Neural crest cell (in vitro differentiated cells): ENCODE measurements around the gene UBA6. TPM values are rescaled to one million over a fixed set of nuclear protein-coding genes. Genes with fewer than 3 reads are reported as not detected.

Source experiments
- DNase-seq: peaks from one replicate; pipeline ENCODE4 v3.0.0; 2021; ENCODE audit warnings: low read depth, mixed read lengths, low spot score
- H3K27ac Mint-ChIP-seq: one replicate; pipeline ENCODE4 v1.8.0; 2021; ENCODE audit warnings: mild to moderate bottlenecking, mixed read lengths; ENCODE audit not compliant: unreplicated experiment
- H3K27me3 Mint-ChIP-seq: 2 replicates; pipeline ENCODE4 v1.8.0; 2021; ENCODE audit warnings: low read depth, mild to moderate bottlenecking, mixed read lengths
- H3K36me3 Mint-ChIP-seq: 2 replicates; pipeline ENCODE4 v1.8.0; 2021; ENCODE audit warnings: low read depth, mild to moderate bottlenecking, mixed read lengths
- H3K4me1 Mint-ChIP-seq: 2 replicates; pipeline ENCODE4 v1.8.0; 2021; ENCODE audit warnings: mixed read lengths
- H3K4me3 Mint-ChIP-seq: one replicate; pipeline ENCODE4 v1.8.0; 2021; ENCODE audit warnings: mild to moderate bottlenecking, mixed read lengths
- H3K9me3 Mint-ChIP-seq: 2 replicates; pipeline ENCODE4 v1.8.0; 2021; ENCODE audit warnings: mixed read lengths
- total RNA-seq: library from RNA; stranded (reverse); gene quantifications from 2 replicates; pipeline ENCODE4 v1.2.1, GENCODE V29; 2021
- TF ChIP-seq, protein P1 (sequence below): fragments of 200-600 bp; sonication (generic); conservative IDR thresholded peaks from 2 replicates; pipeline ENCODE4 v1.5.0; 2021; ENCODE audit warnings: antibody characterized with exemption, mild to moderate bottlenecking

The UBA6 gene
- total RNA-seq, 1 donor from 2014 or later: 72.9 TPM

GRCh38 chr4:67684839-67685531 lies 16.0 kb downstream of the UBA6 start:
- H3K4me3 Mint-ChIP-seq: no peak overlapping the region
- TF ChIP-seq, protein P1, sequence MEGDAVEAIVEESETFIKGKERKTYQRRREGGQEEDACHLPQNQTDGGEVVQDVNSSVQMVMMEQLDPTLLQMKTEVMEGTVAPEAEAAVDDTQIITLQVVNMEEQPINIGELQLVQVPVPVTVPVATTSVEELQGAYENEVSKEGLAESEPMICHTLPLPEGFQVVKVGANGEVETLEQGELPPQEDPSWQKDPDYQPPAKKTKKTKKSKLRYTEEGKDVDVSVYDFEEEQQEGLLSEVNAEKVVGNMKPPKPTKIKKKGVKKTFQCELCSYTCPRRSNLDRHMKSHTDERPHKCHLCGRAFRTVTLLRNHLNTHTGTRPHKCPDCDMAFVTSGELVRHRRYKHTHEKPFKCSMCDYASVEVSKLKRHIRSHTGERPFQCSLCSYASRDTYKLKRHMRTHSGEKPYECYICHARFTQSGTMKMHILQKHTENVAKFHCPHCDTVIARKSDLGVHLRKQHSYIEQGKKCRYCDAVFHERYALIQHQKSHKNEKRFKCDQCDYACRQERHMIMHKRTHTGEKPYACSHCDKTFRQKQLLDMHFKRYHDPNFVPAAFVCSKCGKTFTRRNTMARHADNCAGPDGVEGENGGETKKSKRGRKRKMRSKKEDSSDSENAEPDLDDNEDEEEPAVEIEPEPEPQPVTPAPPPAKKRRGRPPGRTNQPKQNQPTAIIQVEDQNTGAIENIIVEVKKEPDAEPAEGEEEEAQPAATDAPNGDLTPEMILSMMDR: no peak
- H3K36me3 Mint-ChIP-seq: peaks cover 18% of the 10 kb centered on the region
- DNase-seq: no peak
- no peaks in the 10 kb centered on the region for H3K9me3 Mint-ChIP-seq
- no peaks in the 10 kb centered on the region for H3K27me3 Mint-ChIP-seq
- H3K4me1 Mint-ChIP-seq: peaks cover 4% of the 10 kb centered on the region
- peak overlapping the region; percentile 50 for H3K27ac Mint-ChIP-seq

- DNase-seq: no peak
- TF ChIP-seq, protein P1: no peak
- Mint-ChIP-seq H3K4me1 (no peaks in the 10 kb centered on the region), H3K9me3 (no peaks in the 10 kb centered on the region), H3K27ac (no peak overlapping the region), H3K4me3 (no peak overlapping the region), H3K36me3 (peaks cover 17% of the 10 kb centered on the region), H3K27me3 (no peaks in the 10 kb centered on the region)
These were observed 18.7 kb downstream of the UBA6 start for GRCh38 chr4:67682266-67682665.

GRCh38 chr4:67680581-67681222 lies 20.3 kb downstream of the UBA6 start:
- peak overlapping the region; percentile 41 for H3K27ac Mint-ChIP-seq

GRCh38 chr4:67678612-67679011 lies 22.3 kb downstream of the UBA6 start:
- H3K27ac Mint-ChIP-seq: no peak overlapping the region
- H3K36me3 Mint-ChIP-seq: peaks cover 35% of the 10 kb centered on the region
- H3K4me3 Mint-ChIP-seq: no peak overlapping the region
- no peaks in the 10 kb centered on the region for H3K9me3 Mint-ChIP-seq
- no peak for DNase-seq
- TF ChIP-seq, protein P1: no peak
- no peaks in the 10 kb centered on the region for H3K4me1 Mint-ChIP-seq
- no peaks in the 10 kb centered on the region for H3K27me3 Mint-ChIP-seq

More at GRCh38 chr4:67680581-67681222, 20.3 kb downstream of the UBA6 start:
- Mint-ChIP-seq H3K36me3 (peaks cover 25% of the 10 kb centered on the region), H3K4me1 (no peaks in the 10 kb centered on the region), H3K9me3 (no peaks in the 10 kb centered on the region), H3K27me3 (no peaks in the 10 kb centered on the region), H3K4me3 (no peak overlapping the region)
- no peak for DNase-seq
- TF ChIP-seq, protein P1: no peak

DNA sequence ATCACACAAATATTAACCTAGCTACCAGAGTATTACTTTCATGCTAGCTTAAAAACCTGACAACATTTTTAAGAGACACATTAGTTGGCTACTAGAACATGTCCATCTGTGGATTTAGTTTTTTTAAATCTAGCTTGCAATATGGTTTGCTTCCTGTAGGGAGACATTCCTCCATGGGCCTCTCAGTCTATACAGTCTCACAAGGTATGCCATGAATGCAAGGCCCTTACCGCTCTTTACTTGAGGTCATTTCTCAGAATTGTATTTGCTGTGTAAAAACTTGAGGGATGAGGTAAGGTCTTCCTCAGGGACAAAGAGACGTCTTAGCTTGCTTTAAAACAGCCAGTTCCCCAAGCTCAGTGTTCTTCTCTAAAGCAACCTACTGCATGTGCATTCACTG lies 26.9 kb downstream of the UBA6 start:
- H3K27me3 Mint-ChIP-seq: no peaks in the 10 kb centered on the region
- no peaks in the 10 kb centered on the region for H3K4me1 Mint-ChIP-seq
- H3K27ac Mint-ChIP-seq: no peak overlapping the region
- H3K9me3 Mint-ChIP-seq: no peaks in the 10 kb centered on the region
- H3K36me3 Mint-ChIP-seq: peaks cover 35% of the 10 kb centered on the region
- no peak for DNase-seq
- no peak overlapping the region for H3K4me3 Mint-ChIP-seq
- TF ChIP-seq, protein P1: peak; percentile 35
